Upper lobe of left lung (tissue), 4 donors: ENCODE measurements around the gene OR52I1.

Source experiments
- POLR2A ChIP-seq, 4 donors: fragments of 450-650 bp; IDR thresholded peaks; one replicate each; pipeline ENCODE4 v1.5.1; 2016 to 2017; ENCODE audit warnings: antibody characterized with exemption in 4 of 4, mild to moderate bottlenecking in 2 of 4
- POLR2AphosphoS5 ChIP-seq, 2 donors: sonication (generic); formaldehyde crosslinking; IDR thresholded peaks; one replicate each; pipeline ENCODE4 v1.5.1; 2017; ENCODE audit warnings: antibody characterized with exemption in 2 of 2
- TF ChIP-seq, protein P1 (sequence below), 6 experiments: fragments of 450-650 bp in 4 of 6; fragments of 200-600 bp in 2 of 6; sonication (generic) in 2 of 6; IDR thresholded peaks; one replicate each; pipeline ENCODE4 v1.5.1; 2016 to 2019; ENCODE audit warnings: antibody characterized with exemption in 6 of 6

DNA sequence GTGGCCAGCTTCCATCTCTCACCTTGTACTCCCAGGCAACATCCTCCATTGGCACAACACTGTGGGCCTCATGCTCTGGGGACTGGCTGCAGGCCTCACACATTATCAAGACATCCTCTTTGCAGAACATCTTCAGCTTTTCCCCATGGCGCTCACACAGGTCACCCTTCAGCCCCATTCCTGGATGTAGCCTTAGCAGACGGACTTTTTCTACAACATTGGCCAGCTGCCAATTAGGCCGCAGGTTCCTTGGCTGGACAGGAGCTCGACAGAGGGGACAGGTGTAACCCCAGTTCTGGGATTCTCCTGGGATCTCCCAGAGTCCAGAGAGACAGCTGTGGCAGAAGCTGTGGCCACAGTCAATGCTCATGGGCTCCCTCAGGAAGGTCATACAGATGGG lies 11.2 kb downstream of the OR52I1 start:
- TF ChIP-seq, protein P1, sequence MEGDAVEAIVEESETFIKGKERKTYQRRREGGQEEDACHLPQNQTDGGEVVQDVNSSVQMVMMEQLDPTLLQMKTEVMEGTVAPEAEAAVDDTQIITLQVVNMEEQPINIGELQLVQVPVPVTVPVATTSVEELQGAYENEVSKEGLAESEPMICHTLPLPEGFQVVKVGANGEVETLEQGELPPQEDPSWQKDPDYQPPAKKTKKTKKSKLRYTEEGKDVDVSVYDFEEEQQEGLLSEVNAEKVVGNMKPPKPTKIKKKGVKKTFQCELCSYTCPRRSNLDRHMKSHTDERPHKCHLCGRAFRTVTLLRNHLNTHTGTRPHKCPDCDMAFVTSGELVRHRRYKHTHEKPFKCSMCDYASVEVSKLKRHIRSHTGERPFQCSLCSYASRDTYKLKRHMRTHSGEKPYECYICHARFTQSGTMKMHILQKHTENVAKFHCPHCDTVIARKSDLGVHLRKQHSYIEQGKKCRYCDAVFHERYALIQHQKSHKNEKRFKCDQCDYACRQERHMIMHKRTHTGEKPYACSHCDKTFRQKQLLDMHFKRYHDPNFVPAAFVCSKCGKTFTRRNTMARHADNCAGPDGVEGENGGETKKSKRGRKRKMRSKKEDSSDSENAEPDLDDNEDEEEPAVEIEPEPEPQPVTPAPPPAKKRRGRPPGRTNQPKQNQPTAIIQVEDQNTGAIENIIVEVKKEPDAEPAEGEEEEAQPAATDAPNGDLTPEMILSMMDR (IDR thresholded peaks at IDR 0.05): no peak
- TF ChIP-seq POLR2A (IDR thresholded peaks at IDR 0.05) (no peak), POLR2AphosphoS5 (IDR thresholded peaks at IDR 0.05) (no peak)
